ENCODE data around the gene RPGR. TPM values are rescaled to one million over a fixed set of nuclear protein-coding genes. Genes with fewer than 3 reads are reported as not detected.

RPGR gene
- polyA plus RNA-seq, 1 donor (not counting 4 experiments of a cell fraction or from before 2014, with no cell fraction given): 2.4 TPM

DNA sequence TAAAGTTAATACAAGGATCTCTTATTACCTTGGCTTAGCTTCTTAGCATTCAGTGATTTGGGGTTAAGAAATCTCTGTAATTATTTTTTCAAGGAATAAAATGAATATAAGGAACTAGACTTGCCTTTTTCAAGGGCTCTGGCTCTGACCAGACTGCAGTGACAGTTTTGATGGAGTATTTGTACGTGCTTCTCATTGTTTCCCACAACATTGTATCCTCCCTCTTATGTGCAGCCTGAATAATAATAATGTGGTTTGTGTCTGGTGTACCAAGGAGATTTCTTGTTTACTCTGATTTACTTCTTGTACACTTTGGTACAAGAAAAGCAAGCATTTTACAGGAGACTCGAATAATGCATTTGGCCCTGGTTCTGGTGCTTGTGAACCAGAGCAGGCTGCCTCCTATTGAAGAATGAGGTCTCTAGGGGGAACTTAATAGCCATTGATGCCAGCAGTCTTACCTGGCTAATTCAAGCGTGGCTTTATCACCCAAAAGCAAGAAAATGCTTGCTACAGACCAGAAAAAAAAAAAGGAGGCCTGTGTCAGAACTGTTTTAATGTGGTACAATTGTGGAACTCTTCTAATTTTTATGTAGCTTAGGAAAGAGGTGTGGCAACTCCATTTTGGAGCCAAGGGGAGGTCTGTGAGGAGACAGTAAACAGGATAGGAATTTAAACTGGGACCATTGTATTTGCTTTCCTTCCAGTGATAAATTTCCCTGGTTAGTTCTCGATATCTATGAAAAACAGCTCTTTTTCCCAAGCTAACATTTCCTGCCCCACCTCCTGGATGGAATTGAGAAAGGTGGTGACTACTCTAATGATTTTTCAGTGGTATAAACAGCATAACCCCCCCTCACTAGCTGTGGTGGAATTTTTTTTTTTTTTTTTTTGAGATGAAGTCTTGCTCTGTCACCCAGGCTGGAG is 30.7 kb upstream of the RPGR start:
- no peak for DNase-seq (ENCODE audit: low read depth, low spot score)
- dilution Hi-C loops (cut with MboI; ENCODE audit: extremely low pct_ligation_motif_present, low sequenced_read_pairs): no loop called here
- no peaks in the 10 kb centered on the region for H3K27me3 ChIP-seq (ENCODE audit: control insufficient read depth, extremely low read depth, insufficient read depth, low read length)
- no peaks in the 10 kb centered on the region for H3K79me2 ChIP-seq (ENCODE audit: control insufficient read depth, insufficient read depth, low read length)
- no peak overlapping the region for H3K27ac ChIP-seq (ENCODE audit: control insufficient read depth, insufficient read depth, low read length)
- no peak overlapping the region for H2AFZ ChIP-seq (ENCODE audit: control insufficient read depth, low read length)
- no peaks in the 10 kb centered on the region for H3K9me3 ChIP-seq (ENCODE audit: control insufficient read depth, low read depth, low read length)
- no peaks in the 10 kb centered on the region for H3K4me1 ChIP-seq (ENCODE audit: control insufficient read depth, extremely low read depth, insufficient read depth, low read length)
- no peaks in the 10 kb centered on the region for H3K9me1 ChIP-seq (ENCODE audit: control insufficient read depth, extremely low read depth, insufficient read depth, low read length)
- TF ChIP-seq, protein P1, sequence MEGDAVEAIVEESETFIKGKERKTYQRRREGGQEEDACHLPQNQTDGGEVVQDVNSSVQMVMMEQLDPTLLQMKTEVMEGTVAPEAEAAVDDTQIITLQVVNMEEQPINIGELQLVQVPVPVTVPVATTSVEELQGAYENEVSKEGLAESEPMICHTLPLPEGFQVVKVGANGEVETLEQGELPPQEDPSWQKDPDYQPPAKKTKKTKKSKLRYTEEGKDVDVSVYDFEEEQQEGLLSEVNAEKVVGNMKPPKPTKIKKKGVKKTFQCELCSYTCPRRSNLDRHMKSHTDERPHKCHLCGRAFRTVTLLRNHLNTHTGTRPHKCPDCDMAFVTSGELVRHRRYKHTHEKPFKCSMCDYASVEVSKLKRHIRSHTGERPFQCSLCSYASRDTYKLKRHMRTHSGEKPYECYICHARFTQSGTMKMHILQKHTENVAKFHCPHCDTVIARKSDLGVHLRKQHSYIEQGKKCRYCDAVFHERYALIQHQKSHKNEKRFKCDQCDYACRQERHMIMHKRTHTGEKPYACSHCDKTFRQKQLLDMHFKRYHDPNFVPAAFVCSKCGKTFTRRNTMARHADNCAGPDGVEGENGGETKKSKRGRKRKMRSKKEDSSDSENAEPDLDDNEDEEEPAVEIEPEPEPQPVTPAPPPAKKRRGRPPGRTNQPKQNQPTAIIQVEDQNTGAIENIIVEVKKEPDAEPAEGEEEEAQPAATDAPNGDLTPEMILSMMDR (optimal IDR thresholded peaks at IDR 0.05 in 1 of 3, IDR thresholded peaks at IDR 0.05 in 1 of 3, conservative IDR thresholded peaks at IDR 0.05 in 1 of 3; ENCODE audit: extremely low read depth in 1 of 3, insufficient read depth in 2 of 3, low read length in 3 of 3): no peak
- no peak for TF ChIP-seq EZH2 (IDR thresholded peaks at IDR 0.05; ENCODE audit: low read length)
- H3K4me2 ChIP-seq (ENCODE audit: control insufficient read depth, extremely low read depth, insufficient read depth, low read depth, low read length): no peak overlapping the region
- no peaks in the 10 kb centered on the region for H4K20me1 ChIP-seq (ENCODE audit: control insufficient read depth, extremely low read depth, insufficient read depth, low read length)
- H3K9ac ChIP-seq (ENCODE audit: control insufficient read depth, extremely low read depth, insufficient read depth, low read length): no peak overlapping the region
- FAIRE-seq: no peak
- H3K36me3 ChIP-seq (ENCODE audit: control insufficient read depth in 2 of 2, extremely low read depth in 1 of 2, insufficient read depth in 2 of 2, low read length in 2 of 2): no peaks in the 10 kb centered on the region
- H3K4me3 ChIP-seq (ENCODE audit: control insufficient read depth in 2 of 3, extremely low read depth in 1 of 3, insufficient read depth in 2 of 3, low read depth in 1 of 3, low read length in 3 of 3): no peak overlapping the region

DNA sequence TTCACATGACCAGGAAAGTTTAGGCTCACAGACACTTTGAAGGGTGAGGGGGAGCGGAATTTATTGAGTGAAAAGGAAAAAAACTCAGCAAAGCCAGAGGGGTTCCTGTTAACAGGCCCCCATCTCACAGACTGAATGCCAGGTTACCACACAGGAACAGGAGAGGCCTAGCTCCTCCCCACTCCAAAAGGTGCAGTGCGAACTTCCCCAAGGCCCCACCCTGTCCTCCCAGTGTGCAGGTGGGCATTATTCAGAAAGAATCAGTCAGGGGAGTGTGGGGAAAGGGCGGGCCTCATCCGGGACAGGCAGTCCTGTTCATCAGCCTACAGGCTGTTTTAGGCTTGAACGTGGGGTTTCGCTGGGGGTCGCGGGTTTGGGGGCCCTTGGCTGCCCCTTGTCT is 29.1 kb upstream of the RPGR start:
- H3K9me1 ChIP-seq (ENCODE audit: control insufficient read depth, extremely low read depth, insufficient read depth, low read length): no peaks in the 10 kb centered on the region
- DNase-seq (ENCODE audit: low read depth, low spot score) (no peak), FAIRE-seq (no peak)
- H3K36me3 ChIP-seq (ENCODE audit: control insufficient read depth in 2 of 2, extremely low read depth in 1 of 2, insufficient read depth in 2 of 2, low read length in 2 of 2): no peaks in the 10 kb centered on the region
- H3K27me3 ChIP-seq (ENCODE audit: control insufficient read depth, extremely low read depth, insufficient read depth, low read length): no peaks in the 10 kb centered on the region
- H3K4me2 ChIP-seq (ENCODE audit: control insufficient read depth, extremely low read depth, insufficient read depth, low read depth, low read length): no peak overlapping the region
- H3K27ac ChIP-seq (ENCODE audit: control insufficient read depth, insufficient read depth, low read length): no peak overlapping the region
- no peaks in the 10 kb centered on the region for H3K4me1 ChIP-seq (ENCODE audit: control insufficient read depth, extremely low read depth, insufficient read depth, low read length)
- H3K9ac ChIP-seq (ENCODE audit: control insufficient read depth, extremely low read depth, insufficient read depth, low read length): no peak overlapping the region
- no peak for TF ChIP-seq EZH2 (IDR thresholded peaks at IDR 0.05; ENCODE audit: low read length)
- TF ChIP-seq, protein P1 (optimal IDR thresholded peaks at IDR 0.05 in 1 of 3, IDR thresholded peaks at IDR 0.05 in 1 of 3, conservative IDR thresholded peaks at IDR 0.05 in 1 of 3; ENCODE audit: extremely low read depth in 1 of 3, insufficient read depth in 2 of 3, low read length in 3 of 3): no peak
- dilution Hi-C loops (cut with MboI; ENCODE audit: extremely low pct_ligation_motif_present, low sequenced_read_pairs): no loop called here
- no peaks in the 10 kb centered on the region for H4K20me1 ChIP-seq (ENCODE audit: control insufficient read depth, extremely low read depth, insufficient read depth, low read length)
- no peaks in the 10 kb centered on the region for H3K9me3 ChIP-seq (ENCODE audit: control insufficient read depth, low read depth, low read length)
- H3K79me2 ChIP-seq (ENCODE audit: control insufficient read depth, insufficient read depth, low read length): no peaks in the 10 kb centered on the region
- H2AFZ ChIP-seq (ENCODE audit: control insufficient read depth, low read length): no peak overlapping the region
- no peak overlapping the region for H3K4me3 ChIP-seq (ENCODE audit: control insufficient read depth in 2 of 3, extremely low read depth in 1 of 3, insufficient read depth in 2 of 3, low read depth in 1 of 3, low read length in 3 of 3)

All from keratinocyte (primary cell).